ENCODE data around the gene DTWD1. TPM values are rescaled to one million over a fixed set of nuclear protein-coding genes. Genes with fewer than 3 reads are reported as not detected.

The DTWD1 gene
- total RNA-seq, 1 donor from 2014 or later: 22.0 TPM

DNA sequence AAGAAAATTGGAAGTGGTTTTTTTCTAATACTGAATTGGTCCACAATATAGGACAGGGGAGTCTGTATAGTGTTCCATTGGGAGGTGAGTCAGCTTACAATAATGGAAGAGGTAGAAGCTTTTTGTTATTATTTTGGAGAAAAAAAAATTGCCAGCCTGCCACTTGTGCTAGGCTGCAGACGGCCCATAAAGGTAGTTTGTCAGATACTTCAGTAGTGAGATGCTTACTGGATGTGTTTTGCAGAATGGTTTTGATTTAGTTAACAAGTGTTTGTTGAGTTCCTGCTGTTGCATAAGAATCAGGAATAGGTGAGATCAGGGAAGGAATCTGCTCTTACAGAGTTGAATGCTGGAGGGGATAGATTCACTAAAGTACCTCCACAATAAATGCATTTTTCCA is 1.0 kb downstream of the DTWD1 start:
- no peaks in the 10 kb centered on the region for H3K27me3 Mint-ChIP-seq (ENCODE audit: low read depth)
- peaks cover 10% of the 10 kb centered on the region for H3K9me3 Mint-ChIP-seq
- intact Hi-C loops (cut with micrococcal nuclease): loop anchor here (2.0 to 5.0 kb wide), 6 partner anchors 335 to 1290 kb away; partner anchors contain the start of genes COPS2, DUT and GABPB1
- H3K4me1 Mint-ChIP-seq (ENCODE audit: low read depth): peaks cover 39% of the 10 kb centered on the region
- H3K4me3 Mint-ChIP-seq (ENCODE audit: low read depth): peak overlapping the region; percentile 90
- peaks cover 33% of the 10 kb centered on the region for H3K36me3 Mint-ChIP-seq (ENCODE audit: low read depth)
- H3K27ac Mint-ChIP-seq: no peak overlapping the region
- DNase-seq (ENCODE audit: low spot score): no peak

DNA sequence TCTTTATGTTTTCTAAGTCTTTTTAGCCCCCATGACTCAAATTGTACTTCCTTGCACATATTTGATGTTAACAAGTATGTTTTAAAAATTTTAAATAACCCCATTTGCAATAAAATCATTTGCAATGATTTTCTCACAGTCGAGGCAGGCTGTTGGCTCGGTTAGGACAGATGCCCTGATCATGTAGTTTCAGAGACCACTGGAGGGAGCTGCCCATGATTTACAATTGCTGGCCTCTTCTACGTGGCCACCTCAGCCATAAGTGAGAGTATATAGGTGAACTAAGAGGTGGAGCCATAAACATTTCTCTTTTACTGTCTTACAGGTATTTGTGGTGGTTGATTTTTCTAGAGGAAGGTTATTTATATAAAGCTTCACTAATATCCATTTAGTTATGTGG is 1.7 kb downstream of the DTWD1 start:
- no peak for DNase-seq (ENCODE audit: low spot score)

DNA sequence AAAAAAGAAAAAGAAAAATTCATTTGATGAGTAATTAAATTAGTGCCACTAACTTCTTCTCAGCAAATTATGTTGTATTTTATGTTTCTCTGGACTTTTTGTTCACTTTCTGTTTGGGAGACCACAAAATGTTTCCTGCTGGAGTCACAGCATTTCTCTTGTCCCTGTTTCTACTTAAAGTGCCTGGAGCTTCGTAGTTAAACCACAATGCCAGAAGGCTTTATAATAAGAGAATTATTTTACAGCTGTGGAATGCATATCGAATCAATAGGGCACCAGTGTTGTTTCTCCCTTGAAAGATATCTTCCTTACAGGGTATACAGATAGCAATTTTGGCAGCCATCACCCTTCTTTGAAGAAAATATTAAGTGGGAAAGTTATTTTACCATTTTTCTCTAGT is 3.2 kb downstream of the DTWD1 start:
- Mint-ChIP-seq H3K27me3 (ENCODE audit: low read depth) (no peaks in the 10 kb centered on the region), H3K27ac (no peak overlapping the region), H3K4me3 (ENCODE audit: low read depth) (peak overlapping the region; percentile 19), H3K4me1 (ENCODE audit: low read depth) (peaks cover 34% of the 10 kb centered on the region), H3K9me3 (peaks cover 10% of the 10 kb centered on the region), H3K36me3 (ENCODE audit: low read depth) (peaks cover 38% of the 10 kb centered on the region)
- intact Hi-C loops (cut with micrococcal nuclease): loop anchor here (5.0 kb wide), 3 partner anchors 337 to 1292 kb away; partner anchors contain the start of gene DUT
- no peak for DNase-seq (ENCODE audit: low spot score)

More for the DNA sequence above, 1.7 kb downstream of the DTWD1 start:
- peaks cover 33% of the 10 kb centered on the region for H3K36me3 Mint-ChIP-seq (ENCODE audit: low read depth)
- peaks cover 10% of the 10 kb centered on the region for H3K9me3 Mint-ChIP-seq
- intact Hi-C loops (cut with micrococcal nuclease): loop anchor here (5.0 kb wide), 3 partner anchors 335 to 1290 kb away; partner anchors contain the start of gene DUT
- H3K27me3 Mint-ChIP-seq (ENCODE audit: low read depth): no peaks in the 10 kb centered on the region
- no peak overlapping the region for H3K27ac Mint-ChIP-seq
- peaks cover 39% of the 10 kb centered on the region for H3K4me1 Mint-ChIP-seq (ENCODE audit: low read depth)
- H3K4me3 Mint-ChIP-seq (ENCODE audit: low read depth): peak overlapping the region; percentile 28

DNA sequence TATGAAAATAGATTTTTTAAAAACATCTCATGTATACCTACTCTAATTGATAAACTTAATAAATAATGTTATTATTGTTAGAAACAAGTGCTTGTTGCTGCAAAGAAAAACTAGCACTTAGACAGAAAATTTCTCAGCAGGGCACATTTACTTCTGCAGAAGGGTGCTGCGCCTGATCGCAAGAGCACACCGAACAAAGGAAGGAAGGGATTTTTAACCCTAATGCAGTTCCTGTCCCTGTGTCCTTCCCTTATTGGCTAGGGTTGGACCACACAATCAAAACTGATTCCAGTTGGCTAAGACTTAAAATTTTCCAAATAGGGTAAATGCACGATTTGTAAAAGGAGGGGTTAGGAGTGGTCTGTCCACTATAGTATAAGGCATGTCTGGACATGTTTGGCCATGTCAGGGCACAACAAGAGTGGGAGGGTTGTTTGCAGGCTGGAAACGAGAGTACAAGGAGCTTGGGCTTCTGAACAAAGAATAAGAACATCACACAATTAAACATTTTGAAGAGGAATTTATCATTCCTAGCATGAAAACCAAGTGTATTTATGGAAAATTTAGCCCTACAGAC is 4.7 kb downstream of the DTWD1 start:
- peaks cover 49% of the 10 kb centered on the region for H3K36me3 Mint-ChIP-seq (ENCODE audit: low read depth)
- DNase-seq (ENCODE audit: low spot score): no peak
- peaks cover 10% of the 10 kb centered on the region for H3K9me3 Mint-ChIP-seq
- intact Hi-C loops (cut with micrococcal nuclease): no loop called here
- H3K4me3 Mint-ChIP-seq (ENCODE audit: low read depth): no peak overlapping the region
- H3K27me3 Mint-ChIP-seq (ENCODE audit: low read depth): no peaks in the 10 kb centered on the region
- peaks cover 30% of the 10 kb centered on the region for H3K4me1 Mint-ChIP-seq (ENCODE audit: low read depth)
- no peak overlapping the region for H3K27ac Mint-ChIP-seq

DNA sequence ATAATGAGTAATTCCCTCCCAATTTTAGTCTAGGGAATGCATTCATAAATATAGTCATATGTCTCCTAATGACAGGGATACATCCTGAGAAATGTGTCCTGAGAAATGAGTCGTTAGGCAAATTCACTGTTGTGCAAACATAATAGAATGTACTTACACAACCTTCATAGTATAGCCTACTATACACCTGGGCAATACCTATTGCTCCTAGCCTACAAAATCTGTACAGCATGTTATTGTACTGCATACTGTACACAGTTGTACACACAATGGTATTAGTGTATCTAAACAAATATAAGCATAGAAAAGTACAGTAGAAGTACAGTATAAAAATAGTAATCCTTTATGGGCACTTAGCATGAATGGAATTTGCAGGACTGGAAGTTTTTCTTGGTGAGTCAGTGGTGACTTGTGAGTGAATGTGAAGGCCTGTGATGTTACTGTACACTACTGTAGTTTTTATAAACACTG is 6.6 kb downstream of the DTWD1 start:
- Mint-ChIP-seq H3K9me3 (peaks cover 10% of the 10 kb centered on the region), H3K4me3 (ENCODE audit: low read depth) (no peak overlapping the region), H3K4me1 (ENCODE audit: low read depth) (peaks cover 22% of the 10 kb centered on the region), H3K27ac (no peak overlapping the region), H3K36me3 (ENCODE audit: low read depth) (peaks cover 48% of the 10 kb centered on the region), H3K27me3 (ENCODE audit: low read depth) (no peaks in the 10 kb centered on the region)
- intact Hi-C loops (cut with micrococcal nuclease): no loop called here
- no peak for DNase-seq (ENCODE audit: low spot score)

DNA sequence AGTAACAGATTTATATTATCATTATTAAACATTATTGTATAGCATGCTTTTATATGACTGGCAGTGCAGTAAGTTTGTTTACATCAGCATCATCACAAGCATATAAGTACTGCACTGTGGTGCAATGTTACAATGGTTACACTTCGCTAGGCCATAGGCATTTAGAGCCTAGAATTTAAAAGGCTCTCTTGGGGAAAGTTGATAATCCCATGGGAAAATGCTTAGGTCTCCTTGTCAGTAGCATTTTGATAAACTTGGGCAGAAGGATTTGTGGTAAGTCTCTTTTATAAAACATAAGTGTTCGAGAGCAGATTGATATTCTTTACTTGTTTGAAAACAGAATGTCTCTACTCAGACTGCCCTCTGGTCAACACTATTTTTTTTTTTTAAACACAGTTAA is 7.5 kb downstream of the DTWD1 start:
- Mint-ChIP-seq H3K4me1 (ENCODE audit: low read depth) (peaks cover 14% of the 10 kb centered on the region), H3K27me3 (ENCODE audit: low read depth) (no peaks in the 10 kb centered on the region), H3K9me3 (peaks cover 10% of the 10 kb centered on the region), H3K27ac (no peak overlapping the region), H3K36me3 (ENCODE audit: low read depth) (peaks cover 49% of the 10 kb centered on the region), H3K4me3 (ENCODE audit: low read depth) (no peak overlapping the region)
- no peak for DNase-seq (ENCODE audit: low spot score)
- intact Hi-C loops (cut with micrococcal nuclease): no loop called here

DNA sequence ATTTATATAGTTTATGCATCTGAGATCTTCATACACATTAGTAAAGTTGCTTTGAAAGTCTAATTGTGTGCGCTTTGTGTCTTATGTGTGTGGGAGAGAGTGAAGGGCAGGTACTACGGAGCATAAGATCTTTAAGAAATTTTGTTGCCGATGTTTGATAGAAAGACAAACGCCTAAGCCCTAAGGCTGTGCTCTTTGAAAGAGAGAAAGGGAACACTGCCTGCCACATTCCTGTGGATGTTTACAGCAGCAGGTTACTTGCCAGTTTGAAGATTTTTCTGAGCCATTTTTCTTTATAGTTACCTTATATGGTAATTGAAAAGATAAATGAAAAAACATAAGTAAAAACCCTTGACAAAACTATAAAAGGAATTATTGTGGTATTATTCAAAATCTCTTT is 17.0 kb downstream of the DTWD1 start:
- Mint-ChIP-seq H3K27ac (no peak overlapping the region), H3K9me3 (no peaks in the 10 kb centered on the region), H3K4me3 (ENCODE audit: low read depth) (no peak overlapping the region), H3K36me3 (ENCODE audit: low read depth) (peaks cover 23% of the 10 kb centered on the region), H3K4me1 (ENCODE audit: low read depth) (peaks cover 2% of the 10 kb centered on the region), H3K27me3 (ENCODE audit: low read depth) (no peaks in the 10 kb centered on the region)
- intact Hi-C loops (cut with micrococcal nuclease): no loop called here
- DNase-seq (ENCODE audit: low spot score): no peak

DNA sequence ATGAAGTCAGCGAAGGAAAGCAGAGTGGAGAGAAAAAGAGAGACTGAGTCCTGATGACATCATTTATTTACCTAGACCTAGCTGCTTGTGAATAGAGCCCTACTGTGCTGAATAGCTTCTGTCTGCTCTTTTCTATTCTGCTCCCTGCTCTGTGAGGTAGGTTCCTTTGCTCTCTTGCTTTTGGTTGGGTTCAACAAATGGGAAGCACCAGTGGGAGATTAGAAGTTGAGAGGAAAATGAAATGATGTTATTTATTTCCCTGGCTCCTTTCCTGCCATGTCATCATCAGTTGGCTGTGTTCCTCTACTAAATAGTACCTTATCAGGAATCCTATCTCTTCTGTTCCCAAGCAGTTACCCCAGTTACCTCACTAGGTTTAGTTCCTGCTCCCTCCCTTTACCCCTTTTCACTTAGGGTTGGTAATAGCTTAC is 23.5 kb downstream of the DTWD1 start:
- Mint-ChIP-seq H3K27ac (no peak overlapping the region), H3K36me3 (ENCODE audit: low read depth) (peaks cover 11% of the 10 kb centered on the region), H3K27me3 (ENCODE audit: low read depth) (no peaks in the 10 kb centered on the region), H3K9me3 (no peaks in the 10 kb centered on the region), H3K4me3 (ENCODE audit: low read depth) (no peak overlapping the region), H3K4me1 (ENCODE audit: low read depth) (no peaks in the 10 kb centered on the region)
- intact Hi-C loops (cut with micrococcal nuclease): no loop called here
- no peak for DNase-seq (ENCODE audit: low spot score)

DNA sequence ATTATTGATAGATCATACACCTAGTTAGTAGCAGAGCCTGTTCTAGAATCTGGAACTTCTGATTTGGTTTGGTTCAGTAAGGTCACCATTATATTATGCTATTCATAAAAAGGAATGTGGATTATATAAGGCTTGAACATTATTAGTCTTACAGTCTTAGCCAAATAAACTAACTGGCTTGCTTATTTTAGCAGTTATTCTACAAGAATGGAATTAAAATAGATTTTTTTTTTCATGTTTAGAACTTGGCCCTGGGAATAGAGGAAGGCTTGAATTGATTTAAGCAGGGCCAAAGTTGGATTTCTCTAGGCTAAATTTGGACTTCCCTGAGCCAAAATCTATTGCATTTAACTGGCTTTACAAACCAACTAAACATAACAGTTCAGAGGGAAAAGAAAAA is 24.4 kb downstream of the DTWD1 start:
- no peak for DNase-seq (ENCODE audit: low spot score)
- Mint-ChIP-seq H3K36me3 (ENCODE audit: low read depth) (peaks cover 11% of the 10 kb centered on the region), H3K27ac (no peak overlapping the region), H3K9me3 (no peaks in the 10 kb centered on the region), H3K4me3 (ENCODE audit: low read depth) (no peak overlapping the region), H3K4me1 (ENCODE audit: low read depth) (no peaks in the 10 kb centered on the region), H3K27me3 (ENCODE audit: low read depth) (no peaks in the 10 kb centered on the region)
- intact Hi-C loops (cut with micrococcal nuclease): no loop called here

DNA sequence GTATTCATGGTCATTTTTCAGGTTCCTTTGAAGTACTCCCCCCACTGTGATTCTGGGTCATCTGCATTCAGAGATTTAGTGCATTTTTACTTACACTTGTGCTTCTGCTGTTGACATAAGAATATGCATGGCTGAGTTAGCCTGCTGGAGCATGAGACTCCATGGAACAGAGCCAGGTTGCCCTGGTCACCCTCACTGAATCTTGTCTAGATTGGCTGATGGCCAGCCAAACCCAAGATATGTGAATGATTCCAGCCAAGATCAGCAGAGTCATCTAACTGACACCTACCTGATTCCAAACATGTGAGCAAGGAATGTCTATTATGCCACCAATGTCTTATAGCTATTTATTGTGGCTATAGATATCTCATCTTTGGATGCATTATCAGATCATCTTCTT is 25.1 kb downstream of the DTWD1 start:
- Mint-ChIP-seq H3K27me3 (ENCODE audit: low read depth) (no peaks in the 10 kb centered on the region), H3K4me3 (ENCODE audit: low read depth) (no peak overlapping the region), H3K36me3 (ENCODE audit: low read depth) (peaks cover 11% of the 10 kb centered on the region), H3K27ac (no peak overlapping the region), H3K9me3 (no peaks in the 10 kb centered on the region), H3K4me1 (ENCODE audit: low read depth) (no peaks in the 10 kb centered on the region)
- no peak for DNase-seq (ENCODE audit: low spot score)
- intact Hi-C loops (cut with micrococcal nuclease): no loop called here

DNA sequence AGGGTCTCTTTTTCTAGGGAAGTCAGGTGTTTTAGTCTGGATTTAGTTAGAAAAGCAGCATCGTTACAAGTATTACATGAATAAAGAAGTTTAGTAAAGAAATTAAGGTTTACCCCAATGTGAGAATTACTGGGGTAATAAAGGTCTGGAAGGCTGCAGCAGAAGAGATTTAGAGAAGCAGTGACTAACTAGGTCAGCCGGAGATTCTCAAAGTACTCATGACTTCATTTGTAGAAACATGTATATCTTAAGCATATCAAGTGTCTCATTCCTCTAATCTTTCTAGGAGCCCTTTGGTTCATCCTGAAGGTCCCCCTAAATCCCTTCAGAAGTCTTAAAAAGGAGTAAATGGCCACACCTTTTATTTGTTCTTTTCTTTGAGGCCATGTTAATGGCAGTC is 26.0 kb downstream of the DTWD1 start:
- no peak overlapping the region for H3K4me3 Mint-ChIP-seq (ENCODE audit: low read depth)
- intact Hi-C loops (cut with micrococcal nuclease): no loop called here
- H3K27me3 Mint-ChIP-seq (ENCODE audit: low read depth): no peaks in the 10 kb centered on the region
- peaks cover 11% of the 10 kb centered on the region for H3K36me3 Mint-ChIP-seq (ENCODE audit: low read depth)
- H3K4me1 Mint-ChIP-seq (ENCODE audit: low read depth): no peaks in the 10 kb centered on the region
- no peak overlapping the region for H3K27ac Mint-ChIP-seq
- no peak for DNase-seq (ENCODE audit: low spot score)
- H3K9me3 Mint-ChIP-seq: peaks cover 5% of the 10 kb centered on the region

DNA sequence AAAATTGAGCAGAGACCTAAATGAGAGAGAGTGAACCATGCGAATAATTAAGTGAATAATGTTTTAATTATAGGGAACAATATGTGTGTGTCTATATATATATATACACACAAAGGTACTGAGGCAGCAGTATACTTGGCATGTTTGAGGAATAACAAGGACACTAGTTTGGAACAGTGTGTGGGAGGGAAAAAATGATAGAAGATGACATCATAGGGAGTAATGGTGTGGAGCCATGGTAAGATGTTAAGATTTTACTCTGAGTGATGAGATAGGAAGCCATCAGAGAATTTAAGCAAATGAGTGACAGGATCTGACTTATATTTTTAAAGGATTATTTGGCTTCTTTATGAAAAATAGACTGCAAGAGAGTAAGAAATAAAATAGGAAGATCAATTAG is 29.1 kb downstream of the DTWD1 start:
- Mint-ChIP-seq H3K27ac (no peak overlapping the region), H3K4me3 (ENCODE audit: low read depth) (no peak overlapping the region), H3K36me3 (ENCODE audit: low read depth) (peaks cover 3% of the 10 kb centered on the region), H3K9me3 (peaks cover 28% of the 10 kb centered on the region), H3K27me3 (ENCODE audit: low read depth) (no peaks in the 10 kb centered on the region), H3K4me1 (ENCODE audit: low read depth) (no peaks in the 10 kb centered on the region)
- intact Hi-C loops (cut with micrococcal nuclease): no loop called here
- no peak for DNase-seq (ENCODE audit: low spot score)

DNA sequence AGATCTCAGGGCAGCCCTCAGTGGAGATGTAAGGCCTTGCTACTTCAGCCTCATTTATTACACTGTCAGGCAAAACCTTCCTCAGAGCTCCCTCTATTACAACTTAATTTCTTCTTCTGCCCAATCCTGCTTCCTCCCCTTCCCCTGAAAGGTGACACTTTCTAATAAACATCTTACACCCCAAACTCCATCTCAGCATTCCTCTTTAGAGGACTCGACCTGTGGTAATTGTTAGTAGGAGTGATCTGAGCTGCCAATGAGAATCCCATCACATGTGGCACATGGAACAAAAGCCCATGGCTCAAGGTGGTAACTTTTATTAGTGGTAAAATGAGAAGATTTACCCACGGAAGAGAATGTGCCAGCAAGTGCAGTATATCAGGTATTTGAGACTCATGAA is 29.8 kb downstream of the DTWD1 start:
- peaks cover 3% of the 10 kb centered on the region for H3K36me3 Mint-ChIP-seq (ENCODE audit: low read depth)
- no peaks in the 10 kb centered on the region for H3K27me3 Mint-ChIP-seq (ENCODE audit: low read depth)
- intact Hi-C loops (cut with micrococcal nuclease): no loop called here
- no peak for DNase-seq (ENCODE audit: low spot score)
- no peak overlapping the region for H3K27ac Mint-ChIP-seq
- H3K4me1 Mint-ChIP-seq (ENCODE audit: low read depth): no peaks in the 10 kb centered on the region
- peaks cover 28% of the 10 kb centered on the region for H3K9me3 Mint-ChIP-seq
- H3K4me3 Mint-ChIP-seq (ENCODE audit: low read depth): no peak overlapping the region
